Brain pericyte (primary cell): ENCODE results near the gene NIPSNAP3A.
A peak's percentile ranks its signal among the peaks of the same experiment; 100 is the strongest.

Experiments used
- DNase-seq: peaks from one replicate; pipeline ENCODE4 v3.0.0-alpha.2; 2012; ENCODE audit warnings: low read depth, low spot score

NIPSNAP3A gene

DNA sequence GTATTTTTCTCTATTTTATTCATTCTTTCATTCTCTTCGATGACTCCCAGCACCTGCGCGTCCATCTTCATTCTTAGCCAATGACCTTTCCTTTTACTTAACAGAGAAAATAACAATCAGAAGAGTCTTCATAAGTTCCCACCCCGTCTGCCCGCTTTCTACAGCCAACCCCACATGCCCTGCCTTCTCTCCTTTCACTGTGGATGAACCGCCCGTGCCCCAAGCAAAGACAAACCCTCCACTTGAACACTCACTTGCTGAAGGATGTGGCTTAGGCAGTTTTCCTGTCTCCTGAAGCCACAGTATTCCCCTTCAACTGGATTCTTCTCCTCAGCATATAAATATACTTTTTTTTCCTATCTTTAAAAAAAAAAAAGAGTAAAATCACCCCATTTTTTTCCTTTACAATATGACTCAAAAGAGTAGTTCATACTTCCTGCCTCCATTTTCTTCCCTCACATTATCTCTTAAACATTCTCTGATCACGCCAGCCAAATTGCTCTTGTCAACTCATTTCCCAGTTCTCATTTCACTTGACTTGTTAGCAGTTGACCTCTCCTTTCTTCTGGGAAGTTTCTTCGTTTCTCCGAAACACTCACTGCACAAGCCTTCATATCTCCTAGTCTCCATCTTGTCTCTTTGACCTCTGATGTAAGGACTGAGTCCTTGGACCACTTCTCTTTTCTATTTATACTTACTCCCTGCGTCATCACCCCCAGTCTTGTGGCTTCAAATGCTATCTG, 27.5 kb downstream of the NIPSNAP3A start:
- DNase-seq = no peak

DNA sequence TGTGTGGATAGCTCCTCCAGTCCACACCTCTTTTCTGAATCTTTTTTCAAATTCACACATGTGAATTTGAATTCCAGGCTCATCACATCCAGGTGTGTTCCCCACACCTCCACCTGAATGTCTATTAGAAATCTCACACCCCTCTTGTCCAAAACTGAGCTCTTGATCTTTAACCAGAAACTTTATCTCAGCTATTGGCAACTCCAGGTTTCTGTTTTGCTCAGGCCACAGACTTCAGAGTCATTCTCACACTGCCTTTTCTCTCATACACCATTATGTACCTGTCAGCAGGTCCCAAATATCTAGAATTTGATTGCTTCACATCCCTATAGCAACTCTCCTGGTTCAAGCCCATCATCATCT, 28.1 kb downstream of the NIPSNAP3A start:
- no peak for DNase-seq

DNA sequence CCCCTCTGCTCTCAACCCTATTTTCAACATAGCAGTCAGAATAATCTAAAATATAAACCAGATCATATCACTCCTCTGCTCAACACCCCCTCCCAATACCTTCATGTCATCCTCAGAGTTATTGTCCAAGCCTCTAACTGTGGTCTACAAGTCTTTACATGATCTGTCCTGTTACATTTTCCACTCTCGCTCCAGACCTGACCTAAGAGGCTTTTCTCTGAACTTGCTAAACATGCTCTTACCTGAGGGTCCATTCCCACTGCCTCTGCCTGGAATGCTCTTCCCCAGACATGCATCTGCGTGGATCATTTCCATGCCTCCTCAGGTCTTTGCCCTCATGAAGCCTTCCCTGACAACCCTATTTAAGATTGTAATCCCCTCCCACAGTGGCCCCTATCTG, 28.5 kb downstream of the NIPSNAP3A start:
- DNase-seq = no peak

DNA sequence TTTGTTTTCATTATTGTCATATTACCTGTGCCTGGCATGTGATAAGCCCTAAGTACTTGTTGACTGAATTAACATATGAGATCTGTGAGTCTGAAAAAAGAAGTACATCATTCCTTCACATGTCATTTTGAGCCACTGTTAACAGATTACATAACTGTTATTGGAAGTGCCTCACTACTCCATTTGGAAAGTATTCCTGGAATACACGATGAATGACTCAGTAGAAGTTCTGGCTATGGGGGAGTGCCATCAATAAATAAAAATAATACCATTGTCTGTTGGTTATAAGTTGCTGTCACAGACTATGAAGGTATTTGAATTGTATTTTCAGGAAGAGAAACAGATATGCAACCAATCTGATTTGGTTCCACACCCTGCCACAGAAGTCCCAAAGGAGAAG, 29.3 kb downstream of the NIPSNAP3A start:
- DNase-seq = no peak

DNA sequence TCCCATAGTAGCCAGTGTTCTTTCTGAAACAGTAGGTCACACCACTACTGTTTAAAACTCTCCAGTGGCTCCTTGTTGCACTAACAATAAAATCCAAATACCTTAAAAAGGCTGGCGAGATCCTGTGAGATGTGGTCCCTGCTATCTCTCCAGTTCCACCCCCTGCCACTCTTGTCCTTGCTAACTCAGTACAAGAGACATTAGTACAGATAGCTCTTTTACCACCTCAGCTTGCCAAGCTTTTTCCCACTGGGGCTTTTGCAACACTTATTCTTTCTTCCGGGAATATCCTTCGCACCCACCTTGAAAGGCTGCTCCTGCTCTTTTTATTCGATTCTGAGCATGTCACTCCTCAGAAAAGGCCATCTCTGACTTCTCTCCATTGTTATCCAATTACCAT, 31.3 kb downstream of the NIPSNAP3A start:
- DNase-seq = no peak

DNA sequence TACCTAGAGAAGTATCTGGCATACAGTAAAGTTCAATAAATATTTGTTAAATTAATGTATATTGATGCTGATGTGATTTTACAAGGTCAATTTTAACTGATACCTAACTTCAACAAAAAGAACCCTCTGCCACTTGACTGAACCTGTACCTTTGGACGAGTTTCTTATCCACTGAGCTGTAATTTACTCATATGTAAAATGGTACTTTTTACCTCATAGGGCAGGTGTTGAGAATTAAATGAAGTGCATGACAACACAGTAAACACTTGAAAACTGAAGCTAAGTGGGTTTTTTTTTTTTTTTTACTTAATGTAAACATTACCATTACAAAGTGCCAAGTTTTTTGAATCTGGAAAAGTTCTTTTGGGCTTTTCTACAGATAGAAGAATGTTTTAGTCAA, 31.9 kb downstream of the NIPSNAP3A start:
- no peak for DNase-seq

DNA sequence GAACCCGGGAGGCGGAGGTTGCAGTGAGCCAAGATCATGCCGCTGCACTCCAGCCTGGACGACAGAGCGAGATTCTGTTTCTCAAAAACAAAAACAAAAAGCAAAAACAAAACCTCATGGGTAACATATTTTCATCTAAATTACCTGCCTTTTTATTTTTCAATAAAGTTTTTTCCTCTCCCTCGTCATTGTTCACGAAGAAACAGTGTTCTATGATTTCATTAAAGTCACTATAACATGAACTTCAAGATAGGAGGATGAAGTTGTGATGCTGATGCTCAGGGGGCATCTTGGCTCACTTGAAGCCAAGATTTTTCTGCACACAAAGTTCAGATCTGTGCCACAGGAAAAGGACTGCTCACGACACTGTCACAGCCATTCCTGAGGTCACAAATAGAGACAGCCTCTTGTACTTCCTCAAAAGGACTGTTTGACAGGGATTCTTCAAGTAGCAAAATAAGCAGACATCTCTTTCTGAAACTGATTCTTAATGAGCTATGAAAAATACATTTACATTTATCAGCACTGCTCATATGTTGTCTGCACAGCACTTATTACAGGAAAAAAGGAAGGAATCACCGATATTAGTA, 32.6 kb downstream of the NIPSNAP3A start:
- DNase-seq = no peak

DNA sequence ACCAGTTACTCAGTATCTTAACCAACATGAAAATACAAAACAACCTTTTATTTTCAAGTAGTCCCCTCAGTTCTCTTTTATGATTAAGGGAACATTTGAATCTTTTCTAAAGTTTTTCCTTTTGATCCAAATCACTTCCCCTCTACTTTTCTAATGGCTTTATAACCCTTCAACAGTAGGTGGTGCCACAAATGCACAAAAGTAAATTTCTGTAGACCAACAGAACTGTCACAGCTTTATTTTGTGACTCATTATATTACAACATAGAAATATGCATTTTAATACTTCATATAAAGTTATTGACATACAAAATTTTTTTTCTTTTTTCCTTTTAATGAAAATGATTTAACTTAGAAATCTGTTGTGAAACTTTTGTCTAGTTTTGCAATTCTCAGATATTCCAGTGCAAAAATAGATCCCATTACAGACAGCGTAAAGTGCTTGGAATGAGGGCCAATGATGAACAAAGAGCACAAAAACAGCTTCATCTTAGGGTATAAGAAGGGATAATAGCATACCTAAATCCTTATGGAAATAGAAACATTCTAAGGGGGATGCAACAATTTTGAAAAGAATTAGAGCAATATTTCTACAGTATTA, 33.4 kb downstream of the NIPSNAP3A start:
- no peak for DNase-seq

DNA sequence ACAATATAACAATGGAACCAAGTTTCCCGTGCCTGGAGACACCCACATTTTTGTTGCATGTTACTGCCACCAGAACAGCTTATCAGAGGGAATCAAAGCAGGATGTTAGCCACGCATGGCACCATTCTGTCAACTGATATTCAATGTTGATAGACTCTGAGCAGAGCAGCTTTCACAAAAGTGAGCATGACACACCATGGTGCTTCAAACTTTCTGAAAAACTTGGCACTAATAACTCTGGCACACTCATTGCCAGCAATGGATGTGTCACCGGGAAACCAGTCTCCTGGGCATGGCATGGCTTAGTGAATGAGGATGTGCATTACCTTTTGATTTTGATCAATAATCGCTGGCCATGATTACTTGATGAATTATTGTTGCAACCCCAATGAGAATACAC, 36.1 kb downstream of the NIPSNAP3A start:
- no peak for DNase-seq

DNA sequence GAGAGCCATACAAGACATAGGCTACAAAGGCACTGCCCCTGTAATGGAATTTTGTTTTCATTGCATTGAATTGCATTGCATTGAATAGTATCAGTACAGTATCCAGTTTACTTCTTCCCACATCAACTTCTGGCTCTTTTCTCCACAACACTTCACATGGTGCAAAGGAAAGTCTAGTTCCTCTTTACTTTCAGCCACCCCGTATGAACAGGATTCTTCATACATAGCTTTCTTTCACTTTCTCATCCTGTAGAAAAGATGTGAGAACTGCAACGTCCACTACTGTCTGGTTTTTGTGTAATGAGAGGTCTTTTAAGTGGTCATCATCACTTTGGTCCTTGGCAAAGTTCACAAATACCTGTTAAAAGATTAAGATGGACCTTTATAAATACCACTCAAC, 36.6 kb downstream of the NIPSNAP3A start:
- no peak for DNase-seq

DNA sequence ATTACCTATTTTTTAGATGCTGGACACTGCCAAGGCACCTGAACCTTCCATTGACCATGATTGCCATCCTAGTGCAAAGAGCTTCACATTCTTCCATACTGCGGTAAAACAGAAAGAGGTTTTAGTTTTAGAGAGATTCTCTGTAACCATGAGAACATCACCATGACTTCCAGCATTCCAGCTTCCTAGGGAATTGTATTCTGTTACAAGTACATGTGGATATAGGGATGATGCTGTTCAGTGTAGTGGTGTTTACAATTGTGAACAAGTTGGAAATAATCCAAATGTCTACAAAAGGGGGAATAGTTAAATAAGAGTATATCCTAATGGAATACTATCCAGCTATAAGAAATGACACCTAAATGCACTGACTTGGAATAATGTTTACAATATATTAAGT, 38.8 kb downstream of the NIPSNAP3A start:
- DNase-seq = no peak

DNA sequence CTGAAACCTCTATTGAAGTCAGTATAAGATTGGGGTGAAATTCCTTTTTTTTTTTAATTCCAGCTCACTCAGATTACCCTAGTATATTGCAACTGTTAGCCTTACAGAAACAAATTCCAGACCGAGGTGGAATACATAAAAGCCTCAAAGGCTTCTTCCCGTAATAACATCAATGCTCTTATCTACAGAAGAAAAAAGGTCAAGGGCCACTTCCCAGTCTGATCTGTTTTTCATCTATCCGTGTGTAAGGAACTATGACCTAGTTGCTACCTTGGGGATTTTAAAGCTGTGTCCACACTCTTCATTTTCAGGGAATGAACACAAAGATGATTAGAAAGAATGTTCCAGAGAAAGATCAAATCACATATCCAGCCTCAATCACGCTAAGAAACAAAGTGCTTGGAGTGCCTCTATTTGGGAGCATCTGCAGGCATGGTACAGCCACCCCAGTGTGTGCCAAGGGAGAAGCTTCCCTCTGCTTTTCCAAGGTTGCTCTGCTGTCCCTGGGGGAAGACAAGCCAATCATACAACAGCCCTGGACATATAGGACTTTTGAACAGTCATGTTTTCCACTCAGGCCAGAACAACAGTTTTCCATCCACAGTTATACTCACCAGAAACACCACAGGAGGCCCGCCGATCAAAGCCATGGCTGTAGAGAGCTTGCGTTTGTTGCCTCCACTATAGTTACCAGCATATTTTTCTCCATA, 40.0 kb downstream of the NIPSNAP3A start:
- no peak for DNase-seq

DNA sequence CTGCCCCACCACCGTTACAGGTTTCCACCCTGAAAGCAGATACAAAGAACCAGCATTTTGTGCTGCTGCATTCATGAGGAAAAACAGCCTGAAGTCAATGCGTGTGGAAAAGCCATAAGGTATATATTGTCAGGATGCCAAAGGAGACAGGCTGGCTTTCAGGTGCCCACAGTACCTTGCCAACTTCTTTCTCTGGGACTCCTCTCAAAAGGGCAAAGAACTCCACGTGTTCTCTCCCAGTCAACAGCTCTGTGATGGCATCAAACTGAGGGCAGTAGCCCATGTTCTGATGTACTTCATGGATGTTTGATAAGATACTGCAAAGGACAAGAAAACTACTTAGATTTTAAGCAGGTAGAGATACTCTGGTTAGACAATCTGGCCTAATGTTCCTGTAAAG, 40.8 kb downstream of the NIPSNAP3A start:
- no peak for DNase-seq

DNA sequence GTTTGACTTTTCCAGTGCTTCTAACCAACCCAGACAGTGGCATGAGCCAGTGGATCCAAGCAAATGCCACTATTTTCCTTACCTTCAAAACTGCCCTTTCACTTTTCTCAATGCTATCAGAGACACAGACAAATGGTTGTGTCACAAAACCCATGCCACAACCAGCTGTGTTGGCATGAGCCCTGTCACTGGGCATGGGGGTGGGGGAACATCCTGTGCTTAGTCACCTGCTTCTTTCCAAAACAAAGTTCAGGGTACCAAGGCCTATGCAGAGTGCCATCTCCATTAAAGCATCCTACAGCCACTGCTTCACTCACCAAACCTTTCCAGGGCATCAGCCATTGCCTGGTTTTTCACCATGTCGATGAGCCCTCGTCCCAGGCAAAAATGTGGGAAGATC, 46.6 kb downstream of the NIPSNAP3A start:
- DNase-seq = no peak

DNA sequence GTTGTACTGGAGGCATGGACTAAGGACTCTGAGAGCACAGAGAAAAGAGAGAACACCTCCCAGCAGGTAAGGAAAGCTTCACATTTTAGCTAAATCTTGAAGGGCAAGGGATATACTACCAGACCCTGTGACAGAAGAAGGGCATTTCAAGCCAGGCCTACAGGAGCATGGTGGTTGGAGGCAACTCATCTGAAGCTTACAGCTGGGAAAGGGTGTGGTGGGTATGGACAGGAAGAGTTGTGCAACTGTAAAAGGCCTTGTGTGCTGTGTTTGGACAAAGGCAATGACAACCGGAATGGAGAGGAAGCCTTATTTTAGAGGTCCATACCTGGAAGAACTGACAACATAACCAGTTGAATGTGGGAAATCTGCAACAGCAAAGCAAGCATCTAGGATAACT, 47.6 kb downstream of the NIPSNAP3A start:
- DNase-seq = no peak

DNA sequence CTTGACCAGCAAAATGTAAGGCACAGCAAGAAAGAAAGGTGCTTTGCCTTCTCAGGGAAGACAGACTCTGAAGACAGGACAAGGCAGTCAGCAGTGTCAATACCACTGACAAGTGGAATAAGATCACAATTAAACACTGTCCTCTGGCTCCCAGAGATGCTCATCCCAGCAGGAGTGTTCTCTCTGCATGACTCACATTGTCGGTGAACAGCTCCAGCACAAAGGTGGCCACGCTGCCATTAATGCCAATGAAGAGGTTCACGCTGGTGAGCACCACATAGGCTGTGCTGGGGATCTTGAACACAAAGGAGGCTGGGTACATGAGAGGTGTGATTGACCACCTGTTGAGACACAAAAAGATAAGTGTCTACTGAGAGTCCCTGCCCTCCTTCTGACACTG, 48.4 kb downstream of the NIPSNAP3A start:
- no peak for DNase-seq

DNA sequence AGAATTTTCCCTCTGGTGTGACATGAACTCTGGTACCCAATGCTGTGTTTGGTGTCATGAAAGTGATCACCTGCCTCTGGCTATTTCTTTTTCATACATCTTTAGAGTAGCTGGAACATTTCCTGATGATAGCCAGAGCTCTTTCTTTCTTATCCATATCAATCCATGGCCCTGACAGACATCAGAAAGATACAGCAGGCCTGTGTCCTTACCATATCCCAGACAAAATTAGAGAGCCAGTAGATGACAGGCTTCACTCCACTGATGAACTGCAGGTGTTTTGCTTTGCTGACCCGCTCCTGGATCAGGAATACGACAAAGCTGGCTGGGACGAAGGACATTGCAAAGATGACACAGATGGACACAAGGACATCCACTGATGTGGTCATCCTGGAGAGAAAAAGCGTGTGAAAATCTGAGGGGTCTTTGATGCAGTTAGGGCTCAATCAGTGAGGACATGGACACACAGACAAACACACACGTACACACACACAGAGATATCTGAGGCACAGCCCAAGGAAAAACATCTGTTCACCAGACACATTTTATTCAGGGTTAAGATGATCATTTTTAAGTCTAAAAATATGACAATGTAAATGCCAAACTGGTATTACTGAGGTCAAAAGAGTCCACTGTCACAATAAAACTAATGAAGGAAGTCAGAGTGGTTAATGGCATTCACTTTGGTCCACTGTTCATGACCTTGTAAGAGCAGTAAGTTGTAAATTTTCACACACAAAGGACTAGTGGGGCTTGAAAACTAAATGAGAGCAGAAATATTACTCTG, 50.9 kb downstream of the NIPSNAP3A start:
- no peak for DNase-seq

DNA sequence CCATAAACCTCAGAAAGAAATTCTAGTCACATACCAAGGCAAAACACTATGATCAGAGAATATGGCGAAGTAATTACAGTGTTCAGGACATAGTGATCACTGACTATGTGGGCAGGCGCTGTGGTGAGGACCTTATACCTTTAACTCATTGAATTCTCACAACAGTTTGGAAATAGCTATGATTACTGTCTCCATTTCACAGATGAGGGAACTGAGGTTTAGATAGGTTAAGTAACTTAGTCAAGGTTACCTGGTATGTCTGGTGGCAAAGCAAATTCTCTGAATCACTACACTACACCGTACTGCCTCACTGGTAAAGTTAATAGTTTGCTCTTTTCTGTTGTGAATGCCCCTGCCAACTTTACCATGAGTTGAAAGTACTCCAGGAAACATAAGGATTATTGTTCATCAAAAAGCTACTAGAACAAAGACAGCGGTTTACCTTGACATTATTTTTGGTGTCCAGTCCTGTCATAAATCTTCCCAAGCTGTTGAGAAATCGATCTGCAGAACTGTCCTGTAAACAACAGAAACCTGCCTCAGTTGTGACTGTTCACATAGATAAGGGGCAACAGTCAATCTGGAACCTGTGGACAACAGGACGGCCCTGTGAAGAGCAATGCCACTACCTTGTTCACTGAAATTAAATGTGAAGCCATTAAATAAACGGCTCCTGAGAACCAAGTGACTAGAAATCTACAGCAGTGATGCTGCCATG, 52.7 kb downstream of the NIPSNAP3A start:
- no peak for DNase-seq

DNA sequence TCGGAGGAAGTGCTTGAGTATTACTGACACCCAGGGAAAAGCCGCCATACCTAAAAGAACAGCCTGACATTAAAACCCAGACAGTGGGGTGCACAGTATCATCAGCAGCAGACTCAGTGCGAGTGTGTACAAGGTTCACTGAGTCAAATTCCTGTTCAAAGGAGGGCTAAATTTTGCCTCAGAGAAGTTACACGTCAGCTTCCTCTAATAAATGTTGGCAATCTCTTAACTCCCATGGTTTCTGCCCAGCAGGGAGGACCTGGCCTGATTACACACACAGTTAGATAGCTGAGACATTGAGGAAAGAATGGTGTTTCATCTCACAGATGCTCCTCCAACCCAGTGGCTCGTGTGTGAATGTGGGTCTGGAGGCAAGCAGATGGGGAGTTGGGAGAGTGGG, 54.6 kb downstream of the NIPSNAP3A start:
- peak; percentile 10 for DNase-seq

DNA sequence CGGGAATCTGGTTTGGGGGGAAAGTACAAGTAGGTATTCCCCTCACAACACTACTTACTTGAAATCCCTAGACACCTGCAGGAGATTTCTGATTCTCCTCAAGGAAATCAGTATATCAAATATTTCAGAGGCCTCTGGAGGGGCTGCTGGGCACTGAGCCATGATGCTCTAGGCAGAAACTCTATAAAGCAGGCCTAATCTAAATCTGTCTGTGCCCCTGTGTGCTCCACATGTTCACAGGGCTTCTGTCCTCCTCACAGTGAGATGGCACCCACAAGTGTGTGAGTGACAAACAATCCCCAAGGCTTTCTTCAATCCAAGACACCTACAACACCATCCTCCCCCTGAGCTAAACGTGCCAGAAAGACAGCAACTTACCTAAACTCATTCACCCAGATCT, 55.4 kb downstream of the NIPSNAP3A start:
- DNase-seq = no peak

DNA sequence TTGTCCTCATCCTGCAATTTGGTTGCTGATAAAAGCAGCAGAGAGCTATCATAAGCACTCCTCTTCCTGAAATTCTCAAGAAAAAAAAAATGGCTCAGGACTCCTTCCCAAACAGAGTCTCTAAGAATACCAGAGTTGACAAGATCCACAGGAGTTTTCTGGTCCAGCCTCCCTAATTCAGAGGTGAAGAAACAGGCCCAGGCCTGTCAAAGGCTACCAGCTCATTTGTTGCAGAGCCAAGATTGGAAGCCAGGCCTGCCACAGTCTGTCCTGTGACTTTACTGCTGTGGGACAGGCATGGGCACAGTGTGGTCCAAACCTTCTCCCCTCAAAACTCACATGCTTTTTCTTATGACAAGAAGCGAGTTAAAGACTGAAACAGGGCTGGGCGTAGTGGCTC, 58.0 kb downstream of the NIPSNAP3A start:
- no peak for DNase-seq
